ENCODE measurements around the gene PCDHGC3. TPM values are rescaled to one million over a fixed set of nuclear protein-coding genes. Genes with fewer than 3 reads are reported as not detected.

The PCDHGC3 gene
- total and polyA plus RNA-seq, 7 donors: 7.3 to 25.2 (median 10.4) TPM

GRCh38 chr5:141434006-141434405, 41.8 kb upstream of the PCDHGC3 start:
- peaks cover 4% of the 10 kb centered on the region for H3K9me3 ChIP-seq
- ATAC-seq (no peak), DNase-seq (no peak)
- no peaks in the 10 kb centered on the region for H3K36me3 ChIP-seq (ENCODE audit: insufficient read depth in 1 of 2, low read depth in 1 of 2)
- no peak for TF ChIP-seq CTCF (IDR thresholded peaks at IDR 0.05)
- intact Hi-C loops (cut with DNase I): loop anchor here (5.0 kb wide), 3 partner anchors 43 to 123 kb away; partner anchors contain the start of gene PCDHGC3 (in 1 of the 2)
- H3K4me3 ChIP-seq: no peak overlapping the region
- no peaks in the 10 kb centered on the region for H3K4me1 ChIP-seq
- 78 to 84% (median 83%) methylated on average over 2 of the region's 2 CpGs for WGBS, 3 donors
- H3K27ac ChIP-seq: no peak overlapping the region
- H3K27me3 ChIP-seq (ENCODE audit: insufficient read depth in 3 of 3, low read length in 2 of 3): peaks cover 0 to 5% (median 3%) of the 10 kb centered on the region in 3 donors

- Histone ChIP-seq H3K4me1 (no peaks in the 10 kb centered on the region), H3K27me3 (ENCODE audit: insufficient read depth in 3 of 3, low read length in 2 of 3) (peaks cover 0 to 5% (median 1%) of the 10 kb centered on the region in 3 donors), H3K27ac (no peak overlapping the region), H3K36me3 (ENCODE audit: insufficient read depth in 1 of 2, low read depth in 1 of 2) (no peaks in the 10 kb centered on the region), H3K4me3 (no peak overlapping the region), H3K9me3 (peaks cover 1% of the 10 kb centered on the region)
- intact Hi-C loops (cut with DNase I): no loop called here
- 87 to 96% (median 95%) methylated on average over 2 of the region's 2 CpGs for WGBS, 3 donors
- no peak for TF ChIP-seq CTCF (IDR thresholded peaks at IDR 0.05)
- no peak for ATAC-seq
- no peak for DNase-seq
These were observed 38.5 kb upstream of the PCDHGC3 start for GRCh38 chr5:141437221-141437620.

- Histone ChIP-seq H3K4me3 (no peak overlapping the region), H3K36me3 (ENCODE audit: insufficient read depth in 1 of 2, low read depth in 1 of 2) (no peaks in the 10 kb centered on the region), H3K27ac (no peak overlapping the region), H3K9me3 (no peaks in the 10 kb centered on the region), H3K27me3 (ENCODE audit: insufficient read depth in 3 of 3, low read length in 2 of 3) (no peaks in the 10 kb centered on the region), H3K4me1 (no peaks in the 10 kb centered on the region)
- ATAC-seq: peak in 2 of 4 donors; percentile 35
- no peak for TF ChIP-seq CTCF (IDR thresholded peaks at IDR 0.05)
- intact Hi-C loops (cut with DNase I): no loop called here
- 60 to 74% (median 67%) methylated on average over 10 of the region's 10 CpGs for WGBS, 3 donors
- no peak for DNase-seq
These were observed 36.2 kb upstream of the PCDHGC3 start for GRCh38 chr5:141439411-141440141.

- no peak overlapping the region for H3K27ac ChIP-seq
- no peaks in the 10 kb centered on the region for H3K9me3 ChIP-seq
- no peaks in the 10 kb centered on the region for H3K27me3 ChIP-seq (ENCODE audit: insufficient read depth in 3 of 3, low read length in 2 of 3)
- no peak for DNase-seq
- H3K36me3 ChIP-seq (ENCODE audit: insufficient read depth in 1 of 2, low read depth in 1 of 2): no peaks in the 10 kb centered on the region
- intact Hi-C loops (cut with DNase I): no loop called here
- H3K4me1 ChIP-seq: no peaks in the 10 kb centered on the region
- 94 to 96% (median 95%) methylated on average over 9 of the region's 9 CpGs for WGBS, 3 donors
- no peak overlapping the region for H3K4me3 ChIP-seq
- ATAC-seq: no peak
- no peak for TF ChIP-seq CTCF (IDR thresholded peaks at IDR 0.05)
These were observed 35.4 kb upstream of the PCDHGC3 start for GRCh38 chr5:141440341-141440740.

Measured in psoas muscle (tissue), 8 donors.